Liver (tissue), 9 donors: ENCODE data around the gene SCN3A. TPM values are rescaled to one million over a fixed set of nuclear protein-coding genes. Genes with fewer than 3 reads are reported as not detected.

Experiments
- DNase-seq: peaks from one replicate; pipeline ENCODE4 v3.0.0-alpha.2; 2017; ENCODE audit warnings: low spot score
- H3K27ac ChIP-seq, 2 donors: one replicate each; pipeline ENCODE4 v1.7.0; 2013; ENCODE audit warnings: inconsistent platforms in 2 of 2, low read length in 2 of 2, control low read depth in 1 of 2, low read depth in 1 of 2, mild to moderate bottlenecking in 1 of 2
- H3K27me3 ChIP-seq, 4 donors: one replicate each; pipeline versions ENCODE4 v1.6.1 to v1.7.0; 2013; ENCODE audit warnings: low read length in 3 of 4, inconsistent platforms in 1 of 4, mild to moderate bottlenecking in 1 of 4, moderate library complexity in 1 of 4; ENCODE audit not compliant: control insufficient read depth in 4 of 4, insufficient read depth in 4 of 4
- H3K36me3 ChIP-seq, 4 donors: one replicate each; pipeline versions ENCODE4 v1.6.1 to v1.7.0; 2013; ENCODE audit warnings: low read length in 3 of 4, mild to moderate bottlenecking in 3 of 4, low read depth in 1 of 4, moderate library complexity in 1 of 4; ENCODE audit not compliant: control insufficient read depth in 4 of 4, insufficient read depth in 3 of 4
- H3K4me1 ChIP-seq, 4 donors: one replicate each; pipeline versions ENCODE4 v1.6.1 to v1.7.0; 2013; ENCODE audit warnings: low read length in 3 of 4, mild to moderate bottlenecking in 3 of 4, moderate library complexity in 1 of 4; ENCODE audit not compliant: control insufficient read depth in 4 of 4, insufficient read depth in 4 of 4
- H3K4me3 ChIP-seq, 3 donors: one replicate each; pipeline versions ENCODE4 v1.6.1 to v1.7.0; 2013; ENCODE audit warnings: low read length in 3 of 3, control low read depth in 1 of 3, low read depth in 1 of 3, mild to moderate bottlenecking in 1 of 3
- H3K9ac ChIP-seq, 2 donors: one replicate each; pipeline ENCODE4 v1.7.0; 2013; ENCODE audit warnings: low read length in 2 of 2, mild to moderate bottlenecking in 2 of 2, moderate library complexity in 2 of 2, control low read depth in 1 of 2, low read depth in 1 of 2
- H3K9me3 ChIP-seq, 4 donors: one replicate each; pipeline versions ENCODE4 v1.6.1 to v1.7.0; 2013; ENCODE audit warnings: low read length in 3 of 4; ENCODE audit not compliant: control insufficient read depth in 4 of 4
- ATF3 ChIP-seq: IDR thresholded peaks from 2 replicates; pipeline ENCODE4 v1.6.1; 2016; ENCODE audit warnings: antibody characterized with exemption
- CTCF ChIP-seq: fragments of 150-350 bp; IDR thresholded peaks from 2 replicates; pipeline ENCODE4 v1.5.1; 2017; ENCODE audit warnings: improper control_type of control experiment, low read depth, low read length; ENCODE audit not compliant: missing input control
- EGR1 ChIP-seq, 2 donors: IDR thresholded peaks; 2 replicates each; pipeline ENCODE4 v1.6.1; 2016 to 2018; ENCODE audit warnings: antibody characterized with exemption in 2 of 2, low read depth in 2 of 2
- FOXA1 ChIP-seq: IDR thresholded peaks from 2 replicates; pipeline ENCODE4 v1.6.1; 2016; ENCODE audit warnings: antibody characterized with exemption
- FOXA2 ChIP-seq: IDR thresholded peaks from 2 replicates; pipeline ENCODE4 v1.6.1; 2016; ENCODE audit warnings: antibody characterized with exemption
- GABPA ChIP-seq, 2 donors: IDR thresholded peaks in 1 of 2; conservative IDR thresholded peaks in 1 of 2; 2 replicates each; pipeline ENCODE4 v1.6.1; 2016; ENCODE audit warnings: antibody characterized with exemption in 2 of 2, mild to moderate bottlenecking in 1 of 2, moderate library complexity in 1 of 2
- HNF4A ChIP-seq, 2 donors: conservative IDR thresholded peaks; 2 replicates each; pipeline ENCODE4 v1.6.1; 2016; ENCODE audit warnings: antibody characterized with exemption in 2 of 2, mild to moderate bottlenecking in 2 of 2
- HNF4G ChIP-seq: IDR thresholded peaks from 2 replicates; pipeline ENCODE4 v1.6.1; 2016; ENCODE audit warnings: antibody characterized with exemption
- JUND ChIP-seq, 2 donors: IDR thresholded peaks; 2 replicates each; pipeline ENCODE4 v1.6.1; 2016; ENCODE audit warnings: antibody characterized with exemption in 2 of 2
- MAX ChIP-seq: IDR thresholded peaks from 2 replicates; pipeline ENCODE4 v1.6.1; 2016; ENCODE audit warnings: antibody characterized with exemption
- NR2F2 ChIP-seq: IDR thresholded peaks from 2 replicates; pipeline ENCODE4 v1.6.1; 2016; ENCODE audit warnings: antibody characterized with exemption
- RAD21 ChIP-seq, 2 donors: IDR thresholded peaks; 2 replicates each; pipeline ENCODE4 v1.6.1; 2016; ENCODE audit warnings: antibody characterized with exemption in 2 of 2, mild to moderate bottlenecking in 2 of 2
- REST ChIP-seq: IDR thresholded peaks from 2 replicates; pipeline ENCODE4 v1.6.1; 2016; ENCODE audit warnings: antibody characterized with exemption, mild to moderate bottlenecking
- RXRA ChIP-seq, 2 donors: IDR thresholded peaks; 2 replicates each; pipeline ENCODE4 v1.6.1; 2017 to 2018; ENCODE audit warnings: antibody characterized with exemption in 2 of 2, mild to moderate bottlenecking in 1 of 2
- SP1 ChIP-seq: IDR thresholded peaks from 2 replicates; pipeline ENCODE4 v1.6.1; 2018; ENCODE audit warnings: antibody characterized with exemption, mild to moderate bottlenecking
- TAF1 ChIP-seq: conservative IDR thresholded peaks from 2 replicates; pipeline ENCODE4 v1.6.1; 2016; ENCODE audit warnings: antibody characterized with exemption, mild to moderate bottlenecking
- YY1 ChIP-seq: IDR thresholded peaks from 2 replicates; pipeline ENCODE4 v1.6.1; 2016; ENCODE audit warnings: antibody characterized with exemption, mild to moderate bottlenecking
- ZBTB33 ChIP-seq: IDR thresholded peaks from 2 replicates; pipeline ENCODE4 v1.6.1; 2016; ENCODE audit warnings: antibody characterized with exemption
- WGBS: extraction: QIAGEN DNeasy Blood & Tissue Kit; methylation state at CpG from one replicate; pipeline ENCODE4 v1.1.7; 2013; 5-methylcytosine and 5-hydroxymethylcytosine counted together
- polyA plus RNA-seq, 2 donors: library from polyadenylated mRNA; stranded (reverse) in 1 of 2; unstranded in 1 of 2; fragments of 200-250 nt in 1 of 2; fragments of >200 nt in 1 of 2; fragmentation: Nextera tagmentation in 1 of 2; extraction: Ambion mirVana in 1 of 2; gene quantifications; one replicate each; pipeline versions ENCODE4 v1.2.1 to v1.2.3, GENCODE V29; 2013 to 2015
- total RNA-seq, 2 donors: library from RNA; depleted of rRNA; stranded (reverse); fragments of >200 nt; gene quantifications; one replicate each; pipeline ENCODE4 v1.2.3, GENCODE V29; 2014
- donor health status: healthy.
- donor health status: healthy.
- donor health status: healthy.
- donor health status: healthy.
- donor health status: healthy.

Gene SCN3A
- total and polyA plus RNA-seq, 4 donors, result 0.05 to 1.0 (median 0.29) TPM

GRCh38 chr2:165147186-165148045 lies 56.4 kb downstream of the SCN3A start:
- 42% methylated on average over 4 of the region's 4 CpGs for WGBS
- no peak overlapping the region for H3K9ac ChIP-seq
- TF ChIP-seq HNF4G (no peak), RXRA (IDR thresholded peaks at IDR 0.05) (no peak), SP1 (no peak), NR2F2 (no peak), MAX (no peak), FOXA2 (no peak)

GRCh38 chr2:165144315-165144714 lies 59.5 kb downstream of the SCN3A start:
- no peak for DNase-seq

More at GRCh38 chr2:165147186-165148045, 56.4 kb downstream of the SCN3A start:
- Histone ChIP-seq H3K4me3 (no peak overlapping the region), H3K9me3 (no peaks in the 10 kb centered on the region), H3K27me3 (no peaks in the 10 kb centered on the region), H3K36me3 (peaks cover 0 to 1% (median 0%) of the 10 kb centered on the region in 4 donors), H3K4me1 (no peaks in the 10 kb centered on the region), H3K27ac (no peak overlapping the region)
- DNase-seq, result no peak

More at GRCh38 chr2:165144315-165144714, 59.5 kb downstream of the SCN3A start:
- Histone ChIP-seq H3K27me3 (no peaks in the 10 kb centered on the region), H3K36me3 (no peaks in the 10 kb centered on the region), H3K9me3 (no peaks in the 10 kb centered on the region), H3K9ac (no peak overlapping the region), H3K4me1 (no peaks in the 10 kb centered on the region), H3K4me3 (no peak overlapping the region), H3K27ac (no peak overlapping the region)
- TF ChIP-seq NR2F2 (no peak), GABPA (IDR thresholded peaks at IDR 0.05 in 1 of 2, conservative IDR thresholded peaks at IDR 0.05 in 1 of 2) (no peak), EGR1 (IDR thresholded peaks at IDR 0.05; ENCODE audit: low read depth in 2 of 2) (no peak), CTCF (no peak), TAF1 (no peak), REST (no peak), RAD21 (IDR thresholded peaks at IDR 0.05) (no peak), JUND (IDR thresholded peaks at IDR 0.05) (no peak), SP1 (no peak), FOXA1 (no peak), HNF4G (no peak), FOXA2 (no peak), ZBTB33 (no peak), RXRA (IDR thresholded peaks at IDR 0.05) (no peak), ATF3 (no peak), YY1 (no peak), MAX (no peak), HNF4A (conservative IDR thresholded peaks at IDR 0.05) (no peak)
- WGBS, result 93% methylated on average over 1 of the region's 1 CpG
